H1 (cell line): Measurements from ENCODE around the gene GOLPH3L. TPM values are rescaled to one million over a fixed set of nuclear protein-coding genes. Genes with fewer than 3 reads are reported as not detected.

Experiments
- CTCF ChIA-PET: fragments of 300-600 bp; sonication (Branson Sonifier 250); formaldehyde crosslinking; loops from one replicate; lab custom pipeline; 2021; ENCODE audit not compliant: partially characterized antibody; lab: Charles Lee
- POLR2A ChIA-PET: fragments of 300-600 bp; sonication (Branson Sonifier 250); formaldehyde crosslinking; loops from one replicate; lab custom pipeline; 2021; ENCODE audit warnings: inconsistent platforms; ENCODE audit not compliant: partially characterized antibody; lab: Charles Lee
- DNase-seq, 2 experiments: peaks; one replicate each; pipeline versions ENCODE4 v3.0.0 to v3.0.0-alpha.2; 2010 to 2022; ENCODE audit warnings: low spot score in 2 of 2, low read depth in 1 of 2, mixed read lengths in 1 of 2
- FAIRE-seq: peaks from 2 replicates; lab custom pipeline; 2011; peaks lifted over from hg19 to GRCh38; lab: Jason Lieb, UNC
- H2AFZ ChIP-seq: 2 replicates; pipeline ENCODE4 v1.8.1; 2012; ENCODE audit warnings: low read length, inconsistent platforms
- H2AK5ac ChIP-seq: 2 replicates; pipeline ENCODE4 v1.6.1; 2013; ENCODE audit warnings: low read depth, low read length
- H2BK120ac ChIP-seq: replicated peaks from 2 replicates; pipeline ENCODE3; 2013; ENCODE audit warnings: low read depth, low read length, inconsistent platforms
- H2BK12ac ChIP-seq: 2 replicates; pipeline ENCODE4 v1.6.1; 2013; ENCODE audit warnings: low read depth, low read length
- H2BK15ac ChIP-seq: 2 replicates; pipeline ENCODE4 v1.6.1; 2013; ENCODE audit warnings: low read length
- H2BK20ac ChIP-seq: 2 replicates; pipeline ENCODE4 v1.6.1; 2013; ENCODE audit warnings: low read length
- H2BK5ac ChIP-seq: 2 replicates; pipeline ENCODE4 v1.6.1; 2013; ENCODE audit warnings: low read depth, low read length
- H3K14ac ChIP-seq: 2 replicates; pipeline ENCODE4 v1.6.1; 2013; ENCODE audit warnings: inconsistent platforms; ENCODE audit not compliant: insufficient read length
- H3K18ac ChIP-seq: 2 replicates; pipeline ENCODE4 v1.6.1; 2013; ENCODE audit warnings: low read length; ENCODE audit errors: extremely low read depth
- H3K23ac ChIP-seq: 2 replicates; pipeline ENCODE4 v1.6.1; 2013; ENCODE audit warnings: inconsistent platforms; ENCODE audit not compliant: insufficient read length
- H3K23me2 ChIP-seq: 2 replicates; pipeline ENCODE4 v1.6.1; 2013; ENCODE audit warnings: low read depth, low read length
- H3K27ac ChIP-seq: 2 replicates; pipeline ENCODE4 v1.6.1; 2011; ENCODE audit warnings: low read depth, low read length, inconsistent platforms
- H3K27me3 ChIP-seq, 4 experiments: replicated peaks in 1 of 4; 1 replicate in 1 of 4; 2 replicates in 3 of 4; pipeline versions ENCODE4 v1.6.1 to v1.8.1; 2011 to 2013; ENCODE audit warnings: low read length in 3 of 4, mild to moderate bottlenecking in 3 of 4, inconsistent platforms in 2 of 4, mixed read lengths in 2 of 4, moderate library complexity in 1 of 4; ENCODE audit not compliant: control insufficient read depth in 3 of 4, insufficient read depth in 3 of 4; ENCODE audit errors: extremely low read depth in 1 of 4
- H3K36me3 ChIP-seq, 4 experiments: 2 replicates each; pipeline versions ENCODE4 v1.6.1 to v1.8.1; 2011 to 2013; ENCODE audit warnings: mild to moderate bottlenecking in 4 of 4, low read length in 3 of 4, moderate library complexity in 2 of 4, control low read depth in 1 of 4, inconsistent platforms in 1 of 4; ENCODE audit not compliant: insufficient read depth in 4 of 4, control insufficient read depth in 2 of 4
- H3K4ac ChIP-seq: replicated peaks from 2 replicates; pipeline ENCODE3; 2013; ENCODE audit warnings: low read length, low read depth, mixed read lengths, inconsistent platforms; ENCODE audit not compliant: insufficient read length
- H3K4me1 ChIP-seq, 4 experiments: replicated peaks in 1 of 4; 1 replicate in 1 of 4; 2 replicates in 3 of 4; pipeline versions ENCODE4 v1.6.1 to v1.8.1; 2011 to 2013; ENCODE audit warnings: low read length in 3 of 4, inconsistent platforms in 2 of 4, mixed read lengths in 1 of 4; ENCODE audit not compliant: insufficient read depth in 4 of 4, control insufficient read depth in 3 of 4
- H3K4me2 ChIP-seq, 2 experiments: 2 replicates each; pipeline versions ENCODE4 v1.6.1 to v1.8.1; 2011 to 2013; ENCODE audit warnings: low read depth in 2 of 2, low read length in 2 of 2, control low read depth in 1 of 2, inconsistent platforms in 1 of 2, mild to moderate bottlenecking in 1 of 2; ENCODE audit not compliant: insufficient read depth in 1 of 2
- H3K4me3 ChIP-seq, 4 experiments: fragments of 200-600, 300-600 bp in 1 of 4; sonication (generic), shearing (Covaris generic), sonication (Bioruptor Twin) in 1 of 4; 2 replicates each; pipeline versions ENCODE4 v1.5.1 to v1.8.1; 2011 to 2016; ENCODE audit warnings: low read length in 4 of 4, low read depth in 3 of 4, control low read depth in 2 of 4, inconsistent platforms in 2 of 4, mild to moderate bottlenecking in 2 of 4, mixed read lengths in 1 of 4, moderate library complexity in 1 of 4; ENCODE audit not compliant: insufficient read depth in 2 of 4; ENCODE audit errors: extremely low read depth in 1 of 4
- H3K56ac ChIP-seq: replicated peaks from 2 replicates; pipeline ENCODE3; 2013; ENCODE audit warnings: low read depth, mild to moderate bottlenecking, mixed read lengths, low read length, inconsistent platforms; ENCODE audit not compliant: insufficient read length
- H3K79me1 ChIP-seq: 2 replicates; pipeline ENCODE4 v1.6.1; 2013; ENCODE audit warnings: low read depth, low read length, control low read depth
- H3K79me2 ChIP-seq, 2 experiments: 2 replicates each; pipeline versions ENCODE4 v1.6.1 to v1.8.1; 2012 to 2013; ENCODE audit warnings: low read length in 2 of 2, mild to moderate bottlenecking in 2 of 2, inconsistent platforms in 1 of 2; ENCODE audit not compliant: insufficient read depth in 2 of 2, control insufficient read depth in 1 of 2
- H3K9ac ChIP-seq, 4 experiments: replicated peaks in 1 of 4; 1 replicate in 1 of 4; 2 replicates in 3 of 4; pipeline versions ENCODE4 v1.6.1 to v1.8.1; 2011 to 2013; ENCODE audit warnings: low read depth in 3 of 4, low read length in 3 of 4, control low read depth in 2 of 4, mild to moderate bottlenecking in 2 of 4, moderate library complexity in 2 of 4, inconsistent platforms in 1 of 4; ENCODE audit errors: extremely low read depth in 1 of 4
- H3K9me3 ChIP-seq, 2 experiments: 2 replicates each; pipeline versions ENCODE4 v1.6.1 to v1.8.1; 2012 to 2013; ENCODE audit warnings: mild to moderate bottlenecking in 2 of 2, moderate library complexity in 2 of 2, control low read depth in 1 of 2, inconsistent platforms in 1 of 2, low read depth in 1 of 2, low read length in 1 of 2, mixed read lengths in 1 of 2; ENCODE audit not compliant: insufficient read depth in 2 of 2
- H4K20me1 ChIP-seq, 2 experiments: replicated peaks in 1 of 2; 2 replicates each; pipeline versions ENCODE3 to v1.8.1; 2011 to 2013; ENCODE audit warnings: inconsistent platforms in 2 of 2, low read length in 2 of 2, mild to moderate bottlenecking in 1 of 2; ENCODE audit not compliant: insufficient read depth in 2 of 2, control insufficient read depth in 1 of 2
- H4K5ac ChIP-seq: 2 replicates; pipeline ENCODE4 v1.6.1; 2013; ENCODE audit warnings: low read length, low read depth, mixed read lengths, inconsistent platforms; ENCODE audit not compliant: insufficient read length
- H4K8ac ChIP-seq: 2 replicates; pipeline ENCODE4 v1.8.0; 2013; ENCODE audit warnings: mild to moderate bottlenecking, moderate library complexity, low read length, inconsistent platforms; ENCODE audit not compliant: insufficient read depth; ENCODE audit errors: extremely low read depth
- H4K91ac ChIP-seq: replicated peaks from 2 replicates; pipeline ENCODE3; 2013; ENCODE audit warnings: low read length, mixed read lengths, inconsistent platforms; ENCODE audit not compliant: insufficient read length
- BACH1 ChIP-seq: IDR thresholded peaks from 2 replicates; pipeline ENCODE4 v1.6.1; 2012; ENCODE audit warnings: low read length, improper control_type of control experiment
- BCL11A ChIP-seq, 2 experiments: IDR thresholded peaks; one replicate each; pipeline ENCODE4 v1.6.1; 2011; ENCODE audit warnings: low read depth in 2 of 2, low read length in 2 of 2, mild to moderate bottlenecking in 2 of 2
- CBX8 ChIP-seq: fragments of 300-800, 300-1000 bp; sonication (generic); IDR thresholded peaks from 2 replicates; pipeline ENCODE4 v1.7.1; 2016; ENCODE audit warnings: low read depth, low read length, borderline replicate concordance
- CHD2 ChIP-seq: IDR thresholded peaks from 2 replicates; pipeline ENCODE4 v1.6.1; 2012; ENCODE audit warnings: low read length, improper control_type of control experiment
- FOSL1 ChIP-seq: IDR thresholded peaks from 2 replicates; pipeline ENCODE4 v1.6.1; 2011; ENCODE audit warnings: mild to moderate bottlenecking, low read depth, low read length, moderate library complexity; ENCODE audit not compliant: insufficient read depth
- KDM1A ChIP-seq: fragments of 200-600, 300-600 bp; sonication (generic); IDR thresholded peaks from 2 replicates; pipeline ENCODE4 v1.7.1; 2016; ENCODE audit warnings: mild to moderate bottlenecking, low read length, borderline replicate concordance
- KDM4A ChIP-seq: IDR thresholded peaks from one replicate; pipeline ENCODE4 v1.7.1; 2012; ENCODE audit warnings: low read depth, mild to moderate bottlenecking, moderate library complexity, low read length, inconsistent platforms; ENCODE audit not compliant: severe bottlenecking
- MAFK ChIP-seq: IDR thresholded peaks from 2 replicates; pipeline ENCODE4 v1.6.1; 2012; ENCODE audit warnings: low read depth, mild to moderate bottlenecking, improper control_type of control experiment, low read length
- RXRA ChIP-seq: IDR thresholded peaks from 2 replicates; pipeline ENCODE4 v1.6.1; 2011; ENCODE audit warnings: low read depth, mild to moderate bottlenecking, low read length, moderate library complexity; ENCODE audit not compliant: insufficient read depth
- SP4 ChIP-seq: IDR thresholded peaks from 2 replicates; pipeline ENCODE4 v1.6.1; 2012; ENCODE audit warnings: low read length, inconsistent platforms
- TAF1 ChIP-seq: IDR thresholded peaks from 2 replicates; pipeline ENCODE4 v1.6.1; 2011; ENCODE audit warnings: mild to moderate bottlenecking, low read depth, low read length
- TEAD4 ChIP-seq: IDR thresholded peaks from 2 replicates; pipeline ENCODE4 v1.6.1; 2012; ENCODE audit warnings: low read depth, low read length, inconsistent platforms, mixed read lengths
- ZNF274 ChIP-seq: IDR thresholded peaks from 2 replicates; pipeline ENCODE4 v1.7.0; 2012; ENCODE audit warnings: low read length, borderline replicate concordance; ENCODE audit errors: extremely low read depth
- WGBS, 2 experiments: shearing (Covaris generic) in 1 of 2; methylation state at CpG; one replicate each; pipeline versions ENCODE4 v1.1.6 to v1.1.7; 2013 to 2015; ENCODE audit warnings: low lambda C conversion rate in 2 of 2, mixed read lengths in 2 of 2, inconsistent platforms in 1 of 2, low coverage in 1 of 2, missing lambda C conversion rate in 1 of 2; ENCODE audit not compliant: insufficient replicate concordance in 2 of 2, insufficient coverage in 1 of 2, insufficient read length in 1 of 2; ENCODE audit errors: extremely low coverage in 1 of 2, missing lambda C conversion rate in 1 of 2; 5-methylcytosine and 5-hydroxymethylcytosine counted together
- polyA plus RNA-seq, 7 experiments: library from polyadenylated mRNA; depleted of rRNA in 3 of 7; stranded (reverse) in 5 of 7; unstranded in 2 of 7; fragments of >200 nt in 5 of 7; fragments of 200-250 nt in 2 of 7; gene quantifications; 1 replicate in 5 of 7; 2 replicates in 1 of 7; 4 replicates in 1 of 7; pipeline versions ENCODE4 v1.2.1 to v1.2.3, GENCODE V29; 2011 to 2013; ENCODE audit warnings: missing spikeins in 2 of 7, mixed read lengths in 2 of 7
- total RNA-seq: library from RNA; stranded (reverse); fragmentation: NEBNext Ultra II Directional; extraction: Animal tissue kit (Norgen Biotek cat#: 25700); gene quantifications from 2 replicates; pipeline ENCODE4 v1.2.1, GENCODE V29; 2021
- TF ChIP-seq, protein P1 (sequence below): IDR thresholded peaks from 2 replicates; pipeline ENCODE4 v1.6.1; 2012; ENCODE audit warnings: inconsistent platforms

The GOLPH3L gene
- total and polyA plus RNA-seq, 2 of the 8 experiments (the other 6 are each of a cell fraction or from before 2014, with no cell fraction given) = 13.3 to 40.8 TPM

DNA sequence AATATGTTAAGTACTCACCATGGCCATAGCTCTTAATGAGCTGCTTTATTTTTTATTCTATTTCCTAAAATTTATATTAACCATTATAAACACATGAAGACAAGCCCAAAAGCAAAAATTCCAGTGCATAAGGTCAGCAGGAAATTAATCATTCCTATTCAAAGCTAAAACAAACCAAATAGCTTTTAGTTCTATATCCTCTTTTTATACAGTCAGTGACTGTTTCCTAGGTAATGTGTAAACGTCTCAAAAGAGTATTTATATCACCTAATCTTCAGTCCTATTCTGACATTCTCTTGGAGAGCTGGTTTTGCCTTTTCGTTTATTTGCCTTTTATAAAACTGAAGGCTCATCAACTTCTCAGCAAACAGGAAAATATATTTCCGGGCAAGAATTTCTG lies 4.2 kb downstream of the GOLPH3L start:
- H3K36me3 ChIP-seq = peaks cover 5 to 52% (median 10%) of the 10 kb centered on the region in 4 experiments; a peak in 7 of 8 replicates
- no peak overlapping the region for H3K14ac ChIP-seq
- 89% methylated on average over 3 of the region's 3 CpGs; no CpG with 5 or more reads in 1 of the 2 experiments for WGBS, 2 experiments
- no peak overlapping the region for H2AK5ac ChIP-seq
- no peak overlapping the region for H3K4me3 ChIP-seq
- H3K23me2 ChIP-seq = peaks cover 2% of the 10 kb centered on the region
- no peak overlapping the region for H2BK20ac ChIP-seq
- H3K27me3 ChIP-seq = peaks cover 0 to 1% (median 0%) of the 10 kb centered on the region in 4 experiments; a peak in 1 of 7 replicates
- POLR2A ChIA-PET = interaction anchor here (1.5 kb wide), 1 partner anchor 114 kb away, joined by 4 read pairs; no protein-coding TSS in a partner anchor
- no peak overlapping the region for H4K8ac ChIP-seq
- no peaks in the 10 kb centered on the region for H3K4me1 ChIP-seq
- H3K9ac ChIP-seq = no peak overlapping the region
- peaks cover 0 to 2% of the 10 kb centered on the region in 2 experiments for H4K20me1 ChIP-seq
- H2BK5ac ChIP-seq = no peak overlapping the region
- peaks cover 0 to 17% of the 10 kb centered on the region in 2 experiments; a peak in 3 of 4 replicates for H3K79me2 ChIP-seq
- H3K18ac ChIP-seq = no peak overlapping the region
- H3K56ac ChIP-seq = no peak overlapping the region
- H2AFZ ChIP-seq = no peak overlapping the region
- H4K5ac ChIP-seq = no peak overlapping the region
- H3K4ac ChIP-seq = no peak overlapping the region
- FAIRE-seq (no peak), DNase-seq (no peak)
- H2BK12ac ChIP-seq = no peak overlapping the region
- no peaks in the 10 kb centered on the region; the same call in 1 of the 2 replicates for H3K79me1 ChIP-seq
- H3K23ac ChIP-seq = no peak overlapping the region
- CTCF ChIA-PET = interaction anchor here (0.6 to 1.6 kb wide), 6 partner anchors 8 to 235 kb away, joined by 3 to 6 read pairs (median 3); no protein-coding TSS in a partner anchor
- H4K91ac ChIP-seq = no peak overlapping the region
- no peak overlapping the region for H3K27ac ChIP-seq
- H2BK15ac ChIP-seq = no peak overlapping the region
- H2BK120ac ChIP-seq = no peak overlapping the region
- H3K4me2 ChIP-seq = no peak overlapping the region
- no peaks in the 10 kb centered on the region for H3K9me3 ChIP-seq
- TF ChIP-seq RXRA (no peak), FOSL1 (no peak), ZNF274 (no peak), CBX8 (no peak), CHD2 (no peak), KDM4A (no peak), TEAD4 (no peak), TAF1 (no peak), SP4 (no peak), BCL11A (IDR thresholded peaks at IDR 0.05; ENCODE audit: low read depth in 2 of 2, low read length in 2 of 2) (no peak), BACH1 (no peak), MAFK (no peak), KDM1A (no peak)
- TF ChIP-seq, protein P1, sequence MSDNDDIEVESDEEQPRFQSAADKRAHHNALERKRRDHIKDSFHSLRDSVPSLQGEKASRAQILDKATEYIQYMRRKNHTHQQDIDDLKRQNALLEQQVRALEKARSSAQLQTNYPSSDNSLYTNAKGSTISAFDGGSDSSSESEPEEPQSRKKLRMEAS = no peak
